Loucy (cell line): ENCODE data around the gene IL36RN.

Source experiments
- H2AFZ ChIP-seq: fragments of 200-600 bp; sonication (generic); 2 replicates; pipeline ENCODE4 v1.6.0; 2016; ENCODE audit warnings: antibody characterized with exemption, mild to moderate bottlenecking, low read length, moderate library complexity
- H3F3A ChIP-seq: fragments of 200-600 bp; 2 replicates; pipeline ENCODE4 v1.6.0; 2016; ENCODE audit warnings: antibody characterized with exemption, low read depth, mild to moderate bottlenecking
- H3K27me3 ChIP-seq: fragments of 200-600 bp; sonication (generic); 2 replicates; pipeline ENCODE4 v1.6.1; 2014; ENCODE audit warnings: low read length, mild to moderate bottlenecking; ENCODE audit not compliant: insufficient read depth, poor library complexity, severe bottlenecking
- H3K36me3 ChIP-seq: fragments of 200-600 bp; sonication (generic); 2 replicates; pipeline ENCODE4 v1.6.1; 2016; ENCODE audit warnings: low read length; ENCODE audit not compliant: insufficient read depth
- H3K4me1 ChIP-seq: fragments of 200-600 bp; sonication (generic); 2 replicates; pipeline ENCODE4 v1.5.1; 2014; ENCODE audit warnings: low read length, mild to moderate bottlenecking; ENCODE audit not compliant: insufficient read depth, poor library complexity, severe bottlenecking
- H3K4me2 ChIP-seq: fragments of 200-600 bp; sonication (generic); 2 replicates; pipeline ENCODE4 v1.6.0; 2014; ENCODE audit warnings: antibody characterized with exemption, low read length, low read depth, mild to moderate bottlenecking; ENCODE audit not compliant: poor library complexity, severe bottlenecking
- H3K4me3 ChIP-seq: fragments of 200-600 bp; sonication (generic); 2 replicates; pipeline ENCODE4 v1.5.1; 2014; ENCODE audit warnings: low read length, mild to moderate bottlenecking, mixed read lengths; ENCODE audit not compliant: poor library complexity, severe bottlenecking
- H3K79me2 ChIP-seq: fragments of 200-600 bp; sonication (generic); 2 replicates; pipeline ENCODE4 v1.6.1; 2014; ENCODE audit warnings: low read length; ENCODE audit not compliant: insufficient read depth
- H3K9ac ChIP-seq: fragments of 200-600 bp; sonication (generic); 2 replicates; pipeline ENCODE4 v1.6.0; 2014; ENCODE audit warnings: mild to moderate bottlenecking, low read depth, low read length, moderate library complexity; ENCODE audit not compliant: poor library complexity, severe bottlenecking
- H3K9me2 ChIP-seq: fragments of 200-600 bp; sonication (generic); replicated peaks from 2 replicates; pipeline ENCODE4 v1.6.1; 2016; ENCODE audit warnings: low read depth, low read length, mixed read lengths
- H3K9me3 ChIP-seq: fragments of 200-600 bp; sonication (generic); 2 replicates; pipeline ENCODE4 v1.6.1; 2014; ENCODE audit warnings: mild to moderate bottlenecking, antibody characterized with exemption, low read length, low read depth; ENCODE audit not compliant: insufficient read depth
- H4K20me1 ChIP-seq: fragments of 200-600 bp; sonication (generic); 2 replicates; pipeline ENCODE4 v1.6.0; 2014; ENCODE audit warnings: antibody characterized with exemption, low read length, mild to moderate bottlenecking; ENCODE audit not compliant: insufficient read depth, poor library complexity, severe bottlenecking
- EZH2phosphoT487 ChIP-seq: fragments of 200-600 bp; IDR thresholded peaks from 2 replicates; pipeline ENCODE4 v1.6.1; 2018; ENCODE audit warnings: antibody characterized with exemption, mild to moderate bottlenecking, moderate library complexity, borderline replicate concordance
- TF ChIP-seq, protein P1 (sequence below): fragments of 200-600 bp; sonication (generic); conservative IDR thresholded peaks from 2 replicates; pipeline ENCODE4 v1.5.1; 2014; ENCODE audit warnings: mild to moderate bottlenecking, antibody characterized with exemption, low read length

IL36RN gene

DNA sequence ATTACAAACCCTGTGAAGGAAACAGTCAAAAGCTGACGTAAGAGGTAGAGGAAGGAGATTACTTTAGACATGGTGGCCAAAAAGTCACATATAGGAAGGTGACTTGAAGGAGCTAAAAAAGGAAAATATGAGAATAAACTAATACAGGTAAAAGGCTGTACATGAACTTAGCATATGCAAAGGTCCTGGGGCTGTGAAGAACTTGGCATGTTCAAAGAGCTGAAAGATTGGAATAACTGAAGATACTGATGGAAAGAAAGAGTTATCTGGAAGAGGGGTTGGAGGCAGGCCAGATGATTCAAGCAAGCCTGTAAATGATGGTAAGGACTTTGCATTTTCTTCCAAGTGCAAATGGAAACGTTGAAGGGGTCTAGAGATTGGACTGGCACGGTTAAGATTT, 40.5 kb upstream of the IL36RN start:
- Histone ChIP-seq H3K4me1 (no peaks in the 10 kb centered on the region), H2AFZ (no peak overlapping the region), H3K4me3 (no peak overlapping the region), H3K9ac (no peak overlapping the region), H3K27me3 (no peaks in the 10 kb centered on the region), H3K36me3 (no peaks in the 10 kb centered on the region), H3K4me2 (no peak overlapping the region), H3K79me2 (no peaks in the 10 kb centered on the region), H4K20me1 (no peaks in the 10 kb centered on the region), H3K9me2 (no peaks in the 10 kb centered on the region), H3F3A (no peaks in the 10 kb centered on the region), H3K9me3 (no peaks in the 10 kb centered on the region)
- TF ChIP-seq EZH2phosphoT487: no peak

DNA sequence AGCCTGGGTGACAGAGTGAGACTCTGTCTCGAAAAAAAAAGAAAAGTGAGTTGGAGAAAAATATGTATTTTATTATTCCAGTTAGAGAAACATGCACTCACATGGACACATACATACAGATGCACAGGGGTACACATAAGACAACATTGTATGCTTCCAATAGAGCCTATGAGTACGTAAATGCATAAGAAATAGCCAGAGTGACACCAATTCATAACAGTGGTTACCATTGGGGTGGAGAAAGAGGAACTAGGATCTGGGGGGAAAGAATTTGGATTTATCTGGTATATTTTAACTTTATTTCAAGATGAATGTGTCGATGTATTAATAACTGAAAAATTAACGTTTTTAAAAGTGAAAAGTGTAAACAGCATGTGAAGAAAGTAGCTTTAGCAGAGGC, 37.7 kb upstream of the IL36RN start:
- no peak overlapping the region for H3K4me3 ChIP-seq
- H3K9ac ChIP-seq: no peak overlapping the region
- H2AFZ ChIP-seq: no peak overlapping the region
- no peaks in the 10 kb centered on the region for H3F3A ChIP-seq
- H3K4me1 ChIP-seq: no peaks in the 10 kb centered on the region
- no peaks in the 10 kb centered on the region for H3K36me3 ChIP-seq
- no peak overlapping the region for H3K4me2 ChIP-seq
- H3K9me2 ChIP-seq: no peaks in the 10 kb centered on the region
- H3K27me3 ChIP-seq: peaks cover 17% of the 10 kb centered on the region
- no peaks in the 10 kb centered on the region for H3K79me2 ChIP-seq
- H4K20me1 ChIP-seq: no peaks in the 10 kb centered on the region
- no peaks in the 10 kb centered on the region for H3K9me3 ChIP-seq
- no peak for TF ChIP-seq EZH2phosphoT487
- TF ChIP-seq, protein P1, sequence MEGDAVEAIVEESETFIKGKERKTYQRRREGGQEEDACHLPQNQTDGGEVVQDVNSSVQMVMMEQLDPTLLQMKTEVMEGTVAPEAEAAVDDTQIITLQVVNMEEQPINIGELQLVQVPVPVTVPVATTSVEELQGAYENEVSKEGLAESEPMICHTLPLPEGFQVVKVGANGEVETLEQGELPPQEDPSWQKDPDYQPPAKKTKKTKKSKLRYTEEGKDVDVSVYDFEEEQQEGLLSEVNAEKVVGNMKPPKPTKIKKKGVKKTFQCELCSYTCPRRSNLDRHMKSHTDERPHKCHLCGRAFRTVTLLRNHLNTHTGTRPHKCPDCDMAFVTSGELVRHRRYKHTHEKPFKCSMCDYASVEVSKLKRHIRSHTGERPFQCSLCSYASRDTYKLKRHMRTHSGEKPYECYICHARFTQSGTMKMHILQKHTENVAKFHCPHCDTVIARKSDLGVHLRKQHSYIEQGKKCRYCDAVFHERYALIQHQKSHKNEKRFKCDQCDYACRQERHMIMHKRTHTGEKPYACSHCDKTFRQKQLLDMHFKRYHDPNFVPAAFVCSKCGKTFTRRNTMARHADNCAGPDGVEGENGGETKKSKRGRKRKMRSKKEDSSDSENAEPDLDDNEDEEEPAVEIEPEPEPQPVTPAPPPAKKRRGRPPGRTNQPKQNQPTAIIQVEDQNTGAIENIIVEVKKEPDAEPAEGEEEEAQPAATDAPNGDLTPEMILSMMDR: no peak

DNA sequence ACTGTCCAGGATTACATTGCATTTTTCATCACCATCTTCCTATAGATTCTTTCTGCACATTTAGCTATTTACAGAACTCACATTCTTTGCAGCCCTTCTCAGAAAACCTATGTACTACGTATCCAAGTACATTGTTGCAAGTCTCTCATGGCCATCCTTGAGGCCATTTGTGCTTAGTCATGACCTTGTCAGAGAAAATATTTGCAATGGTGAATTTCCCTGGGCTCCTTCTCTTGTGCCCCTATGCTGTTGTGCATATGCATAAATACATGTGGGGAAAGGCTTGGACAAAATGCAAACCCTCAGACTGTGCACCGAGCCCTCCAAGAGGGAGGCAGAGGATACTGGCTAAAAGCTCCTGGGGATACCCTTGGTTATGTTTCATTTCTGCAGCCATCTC, 34.2 kb upstream of the IL36RN start:
- H3K36me3 ChIP-seq: no peaks in the 10 kb centered on the region
- no peak overlapping the region for H3K4me3 ChIP-seq
- no peak overlapping the region for H3K9ac ChIP-seq
- no peaks in the 10 kb centered on the region for H3K79me2 ChIP-seq
- no peaks in the 10 kb centered on the region for H4K20me1 ChIP-seq
- no peaks in the 10 kb centered on the region for H3K9me2 ChIP-seq
- H3F3A ChIP-seq: no peaks in the 10 kb centered on the region
- TF ChIP-seq EZH2phosphoT487: no peak
- TF ChIP-seq, protein P1: no peak
- no peak overlapping the region for H3K4me2 ChIP-seq
- no peaks in the 10 kb centered on the region for H3K9me3 ChIP-seq
- peaks cover 43% of the 10 kb centered on the region for H3K27me3 ChIP-seq
- no peak overlapping the region for H2AFZ ChIP-seq
- H3K4me1 ChIP-seq: no peaks in the 10 kb centered on the region

DNA sequence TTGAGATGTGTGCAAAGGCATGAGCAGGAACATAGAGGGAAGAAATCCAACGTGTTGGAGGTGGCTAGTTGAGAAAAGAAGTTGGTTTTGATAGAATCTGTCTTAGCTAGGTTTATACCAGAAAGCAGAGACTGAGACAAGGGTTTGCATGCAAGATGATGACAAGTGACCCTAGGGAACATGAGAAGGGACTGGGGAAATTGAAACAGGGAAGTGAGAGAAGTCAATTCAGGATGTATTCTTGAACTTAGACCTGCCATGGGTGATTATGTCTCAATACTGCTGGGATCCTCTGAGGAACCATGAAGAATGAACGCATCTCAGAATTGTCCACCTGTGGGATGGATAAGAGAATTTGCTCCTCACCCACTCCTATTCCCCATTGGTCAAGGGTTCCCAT, 33.3 kb upstream of the IL36RN start:
- Histone ChIP-seq H2AFZ (no peak overlapping the region), H3K4me3 (no peak overlapping the region), H3K9ac (no peak overlapping the region), H3K36me3 (no peaks in the 10 kb centered on the region), H3K27me3 (peaks cover 43% of the 10 kb centered on the region), H3K79me2 (no peaks in the 10 kb centered on the region), H3K9me3 (no peaks in the 10 kb centered on the region), H3K4me2 (no peak overlapping the region), H3K4me1 (no peaks in the 10 kb centered on the region), H4K20me1 (no peaks in the 10 kb centered on the region), H3K9me2 (no peaks in the 10 kb centered on the region), H3F3A (no peaks in the 10 kb centered on the region)
- no peak for TF ChIP-seq EZH2phosphoT487
- TF ChIP-seq, protein P1: no peak
